Body of pancreas (tissue), 4 donors: ENCODE measurements around the gene FAM234A. TPM values are rescaled to one million over a fixed set of nuclear protein-coding genes. Genes with fewer than 3 reads are reported as not detected.
A peak's percentile ranks its signal among the peaks of the same experiment; 100 is the strongest.

ENCODE experiments used
- ATAC-seq: fragments of 150-250 bp; one replicate; pipeline ENCODE4 v1.9.1; 2016
- DNase-seq, 4 donors: peaks; one replicate each; pipeline ENCODE4 v3.0.0-alpha.2; 2019
- H3K27ac ChIP-seq, 4 donors: fragments of 200-600 bp; sonication (generic); 1 replicate in 3 of 4; 2 replicates in 1 of 4; pipeline versions ENCODE4 v1.5.1 to v1.6.1; 2016 to 2019; ENCODE audit warnings: mild to moderate bottlenecking in 1 of 4, mixed read lengths in 1 of 4, moderate library complexity in 1 of 4
- H3K27me3 ChIP-seq, 2 donors: fragments of 200-600 bp; sonication (generic); one replicate each; pipeline ENCODE4 v1.6.0; 2016; ENCODE audit warnings: mild to moderate bottlenecking in 1 of 2
- H3K36me3 ChIP-seq, 2 donors: fragments of 200-600 bp; sonication (generic); replicated peaks in 1 of 2; 2 replicates each; pipeline ENCODE4 v1.5.1; 2016; ENCODE audit warnings: low read depth in 2 of 2; ENCODE audit not compliant: insufficient read depth in 1 of 2
- H3K4me1 ChIP-seq: fragments of 200-600 bp; sonication (generic); one replicate; pipeline ENCODE4 v1.6.0; 2016
- H3K4me3 ChIP-seq, 2 donors: fragments of 200-600 bp; sonication (generic); 1 replicate in 1 of 2; 2 replicates in 1 of 2; pipeline ENCODE4 v1.5.1; 2016 to 2019
- H3K9me3 ChIP-seq, 3 donors: fragments of 200-600 bp; sonication (generic); 1 replicate in 2 of 3; 2 replicates in 1 of 3; pipeline ENCODE4 v1.5.1; 2016
- POLR2A ChIP-seq, 3 donors: fragments of 450-650 bp; IDR thresholded peaks; one replicate each; pipeline ENCODE4 v1.6.1; 2016; ENCODE audit warnings: antibody characterized with exemption in 3 of 3, mild to moderate bottlenecking in 2 of 3
- WGBS, 2 donors: methylation state at CpG; one replicate each; pipeline ENCODE4 v1.1.5; 2017; 5-methylcytosine and 5-hydroxymethylcytosine counted together
- intact Hi-C: fragments of 100-400 bp; cut with DNase I; formaldehyde crosslinking; loops from one replicate; pipeline ENCODE4 v1.15.1; 2023
- total RNA-seq, 2 donors: library from RNA; depleted of rRNA; stranded (reverse); fragments of >200 nt; gene quantifications; one replicate each; pipeline ENCODE4 v1.1.0, GENCODE V29; 2016
- TF ChIP-seq, protein P1 (sequence below), 7 experiments: fragments of 450-650 bp in 4 of 7; fragments of 200-600 bp in 3 of 7; sonication (generic) in 3 of 7; IDR thresholded peaks; one replicate each; pipeline ENCODE4 v1.5.1; 2016 to 2019; ENCODE audit warnings: antibody characterized with exemption in 7 of 7

FAM234A gene
- total RNA-seq, 2 donors from 2014 or later: 44.2 to 50.8 TPM

DNA sequence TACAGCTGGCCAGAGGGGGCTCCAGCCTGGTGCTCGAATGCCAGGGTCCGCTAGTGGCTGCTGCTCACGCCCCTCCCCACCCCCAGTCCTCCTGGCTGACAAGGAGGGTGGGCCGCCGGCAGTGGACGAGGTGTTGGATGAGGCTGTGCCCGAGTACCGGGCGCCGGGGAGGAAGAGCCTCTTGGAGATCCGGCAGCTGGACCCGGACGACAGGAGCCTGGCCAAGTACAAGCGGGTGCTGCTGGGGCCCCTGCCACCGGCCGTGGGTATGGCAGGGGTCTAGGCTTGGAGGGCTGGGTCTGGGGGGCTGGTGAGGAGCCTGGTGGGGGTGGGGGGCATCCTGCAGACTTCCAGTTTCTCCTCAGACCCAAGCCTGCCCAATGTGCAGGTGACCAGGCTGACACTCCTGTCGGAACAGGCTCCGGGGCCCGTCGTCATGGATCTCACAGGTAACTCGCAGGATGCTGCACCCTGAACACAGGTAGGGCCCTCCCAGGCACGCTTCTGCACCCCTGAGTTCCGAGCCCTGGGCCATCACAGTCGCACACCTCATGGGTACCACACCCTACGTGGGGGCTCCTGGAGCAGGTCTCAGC, 47.1 kb downstream of the FAM234A start:
- 21% methylated on average over 23 of the region's 25 CpGs; no CpG with 5 or more reads in 1 of the 2 donors for WGBS, 2 donors
- H3K4me1 ChIP-seq: peaks cover 38% of the 10 kb centered on the region
- no peak for TF ChIP-seq POLR2A (IDR thresholded peaks at IDR 0.05)
- TF ChIP-seq, protein P1, sequence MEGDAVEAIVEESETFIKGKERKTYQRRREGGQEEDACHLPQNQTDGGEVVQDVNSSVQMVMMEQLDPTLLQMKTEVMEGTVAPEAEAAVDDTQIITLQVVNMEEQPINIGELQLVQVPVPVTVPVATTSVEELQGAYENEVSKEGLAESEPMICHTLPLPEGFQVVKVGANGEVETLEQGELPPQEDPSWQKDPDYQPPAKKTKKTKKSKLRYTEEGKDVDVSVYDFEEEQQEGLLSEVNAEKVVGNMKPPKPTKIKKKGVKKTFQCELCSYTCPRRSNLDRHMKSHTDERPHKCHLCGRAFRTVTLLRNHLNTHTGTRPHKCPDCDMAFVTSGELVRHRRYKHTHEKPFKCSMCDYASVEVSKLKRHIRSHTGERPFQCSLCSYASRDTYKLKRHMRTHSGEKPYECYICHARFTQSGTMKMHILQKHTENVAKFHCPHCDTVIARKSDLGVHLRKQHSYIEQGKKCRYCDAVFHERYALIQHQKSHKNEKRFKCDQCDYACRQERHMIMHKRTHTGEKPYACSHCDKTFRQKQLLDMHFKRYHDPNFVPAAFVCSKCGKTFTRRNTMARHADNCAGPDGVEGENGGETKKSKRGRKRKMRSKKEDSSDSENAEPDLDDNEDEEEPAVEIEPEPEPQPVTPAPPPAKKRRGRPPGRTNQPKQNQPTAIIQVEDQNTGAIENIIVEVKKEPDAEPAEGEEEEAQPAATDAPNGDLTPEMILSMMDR (IDR thresholded peaks at IDR 0.05): no peak
- peak in 3 of 4 donors; percentile 47 to 50 (median 47) for DNase-seq
- H3K9me3 ChIP-seq: no peaks in the 10 kb centered on the region
- intact Hi-C loops: no loop called here
- H3K27ac ChIP-seq: peak overlapping the region; percentile 82 to 90 (median 87)
- ATAC-seq: no peak
- peak overlapping the region in 1 of 2 donors; percentile 43 for H3K4me3 ChIP-seq
- H3K36me3 ChIP-seq: no peaks in the 10 kb centered on the region
- H3K27me3 ChIP-seq: no peaks in the 10 kb centered on the region

DNA sequence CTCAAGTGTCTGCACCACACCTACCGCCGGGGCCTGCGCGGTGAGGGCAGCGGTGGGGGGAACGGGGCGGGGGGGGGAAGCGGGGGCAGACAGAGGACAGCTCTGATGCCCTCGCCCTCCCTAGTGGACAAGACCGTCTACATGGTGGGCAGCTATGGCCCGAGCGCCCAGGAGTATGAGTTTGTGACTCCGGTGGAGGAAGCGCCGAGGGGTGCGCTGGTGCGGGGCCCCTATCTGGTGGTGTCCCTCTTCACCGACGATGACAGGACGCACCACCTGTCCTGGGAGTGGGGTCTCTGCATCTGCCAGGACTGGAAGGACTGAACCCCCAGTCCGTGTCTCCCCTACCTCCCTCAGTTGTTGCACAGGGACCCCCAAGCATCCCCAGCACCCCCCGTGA, 47.9 kb downstream of the FAM234A start:
- TF ChIP-seq POLR2A (IDR thresholded peaks at IDR 0.05): no peak
- TF ChIP-seq, protein P1 (IDR thresholded peaks at IDR 0.05): no peak
- no peaks in the 10 kb centered on the region for H3K9me3 ChIP-seq
- intact Hi-C loops: no loop called here
- no peak overlapping the region for H3K4me3 ChIP-seq
- peaks cover 46% of the 10 kb centered on the region for H3K4me1 ChIP-seq
- ATAC-seq: peak; percentile 15
- 29 to 32% methylated on average over 6 to 11 of the region's 22 CpGs for WGBS, 2 donors
- no peaks in the 10 kb centered on the region for H3K36me3 ChIP-seq
- peak overlapping the region; percentile 82 to 90 (median 87) for H3K27ac ChIP-seq
- H3K27me3 ChIP-seq: no peaks in the 10 kb centered on the region
- peak in 1 of 4 donors; percentile 42 for DNase-seq

DNA sequence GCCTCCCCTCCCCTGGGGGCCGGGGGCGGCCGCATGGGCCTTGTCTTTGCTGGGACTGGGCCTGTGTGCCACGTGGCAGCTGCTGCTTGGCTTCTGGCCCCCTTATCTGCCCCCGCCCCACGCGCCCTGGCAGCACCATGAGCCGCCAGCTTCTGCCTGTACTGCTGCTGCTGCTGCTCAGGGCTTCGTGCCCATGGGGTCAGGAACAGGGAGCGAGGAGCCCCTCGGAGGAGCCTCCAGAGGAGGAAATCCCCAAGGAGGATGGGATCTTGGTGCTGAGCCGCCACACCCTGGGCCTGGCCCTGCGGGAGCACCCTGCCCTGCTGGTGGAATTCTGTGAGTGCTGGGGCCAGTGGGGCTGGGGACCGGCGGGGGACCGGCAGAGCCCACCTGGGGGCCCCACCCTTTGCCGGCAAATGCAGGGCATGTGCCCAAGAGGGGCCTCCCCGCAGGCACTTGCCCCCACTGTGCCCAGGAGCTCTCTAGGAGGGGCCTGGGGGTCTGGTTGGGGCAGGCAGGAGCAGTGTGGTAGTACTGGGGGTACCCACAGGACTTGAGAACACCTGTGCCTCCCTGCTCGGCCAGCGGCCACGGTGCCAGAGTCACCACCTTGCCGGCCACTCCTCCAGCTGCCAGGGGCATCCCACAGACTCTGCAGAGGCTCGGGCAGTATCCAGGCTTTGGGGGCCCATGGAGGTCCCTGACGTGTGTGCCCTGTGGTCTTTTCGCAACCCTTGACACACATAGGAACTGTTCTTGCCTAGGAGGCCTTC, 48.6 kb downstream of the FAM234A start, which contains the start of gene PDIA2:
Gene PDIA2 (plus strand): TSS at position 132 of the 773 bp plus-strand sequence. CDS start 6 bp downstream, at position 138.
- peak; percentile 80 to 94 (median 90) for TF ChIP-seq POLR2A (IDR thresholded peaks at IDR 0.05)
- TF ChIP-seq, protein P1 (IDR thresholded peaks at IDR 0.05): peak in 1 of 7 experiments; percentile 19
- Histone ChIP-seq H3K9me3 (no peaks in the 10 kb centered on the region), H3K27ac (peak within 1 kb of the TSS; percentile 82 to 90 (median 87)), H3K4me3 (peak within 1 kb of the TSS; percentile 22 to 56), H3K27me3 (no peaks in the 10 kb centered on the region), H3K36me3 (peaks cover 0 to 2% of the 10 kb centered on the region in 2 donors), H3K4me1 (peaks cover 53% of the 10 kb centered on the region)
- ATAC-seq (peak; percentile 77), DNase-seq (peak; percentile 89 to 93 (median 92))
- 24 to 33% methylated on average over 1 to 17 of the region's 25 CpGs for WGBS, 2 donors
- intact Hi-C loops: no loop called here

DNA sequence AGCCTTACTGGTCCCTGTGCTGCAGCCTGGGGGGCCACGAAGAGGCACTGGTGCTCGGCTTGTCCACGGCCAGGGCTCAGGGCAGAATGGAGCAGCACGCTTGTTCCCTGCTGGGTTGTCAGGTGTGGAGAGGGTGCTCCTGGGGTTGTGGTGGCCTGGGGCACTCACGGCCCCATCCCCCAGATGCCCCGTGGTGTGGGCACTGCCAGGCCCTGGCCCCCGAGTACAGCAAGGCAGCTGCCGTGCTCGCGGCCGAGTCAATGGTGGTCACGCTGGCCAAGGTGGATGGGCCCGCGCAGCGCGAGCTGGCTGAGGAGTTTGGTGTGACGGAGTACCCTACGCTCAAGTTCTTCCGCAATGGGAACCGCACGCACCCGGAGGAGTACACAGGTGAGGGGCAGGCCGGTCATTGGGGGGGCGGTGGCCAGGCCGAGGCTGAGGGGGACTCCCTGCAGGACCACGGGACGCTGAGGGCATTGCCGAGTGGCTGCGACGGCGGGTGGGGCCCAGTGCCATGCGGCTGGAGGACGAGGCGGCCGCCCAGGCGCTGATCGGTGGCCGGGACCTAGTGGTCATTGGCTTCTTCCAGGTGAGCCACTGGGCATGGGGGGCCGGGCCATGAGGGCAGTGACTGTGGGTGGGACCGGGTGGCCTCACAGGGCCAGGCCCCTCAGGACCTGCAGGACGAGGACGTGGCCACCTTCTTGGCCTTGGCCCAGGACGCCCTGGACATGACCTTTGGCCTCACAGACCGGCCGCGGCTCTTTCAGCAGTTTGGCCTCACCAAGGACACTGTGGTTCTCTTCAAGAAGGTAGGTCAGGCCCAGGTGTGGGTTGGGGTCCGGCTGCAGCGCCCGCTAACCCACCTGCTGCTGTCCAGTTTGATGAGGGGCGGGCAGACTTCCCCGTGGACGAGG, 49.8 kb downstream of the FAM234A start:
- H3K4me3 ChIP-seq: peak overlapping the region in 1 of 2 donors; percentile 56
- 47 to 67% methylated on average over 21 to 52 of the region's 52 CpGs for WGBS, 2 donors
- H3K4me1 ChIP-seq: peaks cover 60% of the 10 kb centered on the region
- intact Hi-C loops: no loop called here
- no peaks in the 10 kb centered on the region for H3K9me3 ChIP-seq
- peak overlapping the region; percentile 47 to 90 (median 85) for H3K27ac ChIP-seq
- peak in 1 of 3 donors; percentile 11 for TF ChIP-seq POLR2A (IDR thresholded peaks at IDR 0.05)
- TF ChIP-seq, protein P1 (IDR thresholded peaks at IDR 0.05): no peak
- ATAC-seq (no peak), DNase-seq (peak in 1 of 4 donors; percentile 40)
- H3K36me3 ChIP-seq: peaks cover 0 to 5% of the 10 kb centered on the region in 2 donors
- H3K27me3 ChIP-seq: no peaks in the 10 kb centered on the region
